ENCODE measurements around the gene ADGB. TPM values are rescaled to one million over a fixed set of nuclear protein-coding genes. Genes with fewer than 3 reads are reported as not detected.

ADGB gene
- polyA plus RNA-seq, 6 donors from 2014 or later, result not detected

- Mint-ChIP-seq H3K4me1 (peaks cover 0 to 4% (median 2%) of the 10 kb centered on the region in 3 donors), H3K36me3 (no peaks in the 10 kb centered on the region), H3K27ac (peak overlapping the region in 1 of 6 donors; percentile 22), H3K27me3 (peaks cover 0 to 10% (median 0%) of the 10 kb centered on the region in 3 donors), H3K9me3 (peaks cover 0 to 8% (median under 1%) of the 10 kb centered on the region in 7 donors), H3K4me3 (peak overlapping the region in 3 of 8 donors; percentile 14 to 65 (median 21))
- peak; percentile 39 for DNase-seq
- peak; percentile 73 to 82 for ATAC-seq (ENCODE audit: low read depth in 2 of 2)
Measured at GRCh38 chr6:146857180-146857979, 258.6 kb downstream of the ADGB start.

- Mint-ChIP-seq H3K27me3 (peaks cover 0 to 10% (median 0%) of the 10 kb centered on the region in 3 donors), H3K4me3 (peak overlapping the region in 4 of 8 donors; percentile 14 to 45 (median 23)), H3K36me3 (no peaks in the 10 kb centered on the region), H3K4me1 (peaks cover 0 to 4% (median 2%) of the 10 kb centered on the region in 3 donors), H3K9me3 (peaks cover 0 to 8% (median 0%) of the 10 kb centered on the region in 7 donors), H3K27ac (peak overlapping the region in 1 of 6 donors; percentile 31)
- ATAC-seq (ENCODE audit: low read depth in 2 of 2) (no peak), DNase-seq (no peak)
Measured at GRCh38 chr6:146857980-146858347, 259.2 kb downstream of the ADGB start.

GRCh38 chr6:146859206-146859605, 260.4 kb downstream of the ADGB start:
- no peak for DNase-seq
- Mint-ChIP-seq H3K27me3 (peaks cover 0 to 5% (median 0%) of the 10 kb centered on the region in 3 donors), H3K9me3 (peaks cover 0 to 8% (median 0%) of the 10 kb centered on the region in 7 donors), H3K27ac (no peak overlapping the region), H3K4me3 (no peak overlapping the region), H3K36me3 (no peaks in the 10 kb centered on the region), H3K4me1 (peaks cover 0 to 4% (median 2%) of the 10 kb centered on the region in 3 donors)
- ATAC-seq (ENCODE audit: low read depth in 2 of 2), result no peak

- ATAC-seq (ENCODE audit: low read depth in 2 of 2), result no peak
- peaks cover 0 to 4% (median 2%) of the 10 kb centered on the region in 3 donors for H3K4me1 Mint-ChIP-seq
- no peak for DNase-seq
Measured at GRCh38 chr6:146859795-146860495, 261.2 kb downstream of the ADGB start.

GRCh38 chr6:146860583-146860982, 261.8 kb downstream of the ADGB start:
- Mint-ChIP-seq H3K27me3 (peaks cover 0 to 5% (median 0%) of the 10 kb centered on the region in 3 donors), H3K9me3 (peaks cover 0 to 8% (median 0%) of the 10 kb centered on the region in 7 donors), H3K27ac (no peak overlapping the region), H3K4me3 (no peak overlapping the region), H3K4me1 (peaks cover 0 to 4% (median 2%) of the 10 kb centered on the region in 3 donors), H3K36me3 (no peaks in the 10 kb centered on the region)
- ATAC-seq (ENCODE audit: low read depth in 2 of 2) (no peak), DNase-seq (no peak)

More at GRCh38 chr6:146859795-146860495, 261.2 kb downstream of the ADGB start:
- Mint-ChIP-seq H3K27ac (no peak overlapping the region), H3K4me3 (no peak overlapping the region), H3K27me3 (peaks cover 0 to 5% (median 0%) of the 10 kb centered on the region in 3 donors), H3K9me3 (peaks cover 0 to 8% (median 0%) of the 10 kb centered on the region in 7 donors), H3K36me3 (no peaks in the 10 kb centered on the region)

- peaks cover 0 to 4% (median 2%) of the 10 kb centered on the region in 3 donors for H3K4me1 Mint-ChIP-seq
- peaks cover 0 to 5% (median 0%) of the 10 kb centered on the region in 3 donors for H3K27me3 Mint-ChIP-seq
- ATAC-seq (ENCODE audit: low read depth in 2 of 2) (no peak), DNase-seq (no peak)
- H3K4me3 Mint-ChIP-seq, result no peak overlapping the region
- no peak overlapping the region for H3K27ac Mint-ChIP-seq
- no peaks in the 10 kb centered on the region for H3K36me3 Mint-ChIP-seq
- peaks cover 0 to 8% (median 0%) of the 10 kb centered on the region in 7 donors for H3K9me3 Mint-ChIP-seq
Measured at GRCh38 chr6:146861029-146861563, 262.3 kb downstream of the ADGB start.

GRCh38 chr6:146861716-146862115, 262.9 kb downstream of the ADGB start:
- no peak overlapping the region for H3K27ac Mint-ChIP-seq
- H3K4me3 Mint-ChIP-seq, result no peak overlapping the region
- ATAC-seq (ENCODE audit: low read depth in 2 of 2) (no peak), DNase-seq (no peak)
- peaks cover 0 to 5% (median 0%) of the 10 kb centered on the region in 3 donors for H3K27me3 Mint-ChIP-seq
- no peaks in the 10 kb centered on the region for H3K36me3 Mint-ChIP-seq
- H3K9me3 Mint-ChIP-seq, result peaks cover 0 to 8% (median 0%) of the 10 kb centered on the region in 7 donors
- peaks cover 0 to 4% (median 2%) of the 10 kb centered on the region in 3 donors for H3K4me1 Mint-ChIP-seq

- Mint-ChIP-seq H3K27ac (no peak overlapping the region), H3K4me3 (no peak overlapping the region), H3K4me1 (peaks cover 0 to 2% (median under 1%) of the 10 kb centered on the region in 3 donors), H3K36me3 (no peaks in the 10 kb centered on the region), H3K9me3 (peaks cover 0 to 8% (median 0%) of the 10 kb centered on the region in 7 donors), H3K27me3 (peaks cover 0 to 5% (median 0%) of the 10 kb centered on the region in 3 donors)
- DNase-seq (no peak), ATAC-seq (ENCODE audit: low read depth in 2 of 2) (no peak)
Measured at GRCh38 chr6:146862508-146862919, 263.7 kb downstream of the ADGB start.

- Mint-ChIP-seq H3K9me3 (peaks cover 0 to 2% (median 0%) of the 10 kb centered on the region in 7 donors), H3K27me3 (no peaks in the 10 kb centered on the region), H3K36me3 (no peaks in the 10 kb centered on the region), H3K4me3 (no peak overlapping the region), H3K27ac (no peak overlapping the region), H3K4me1 (no peaks in the 10 kb centered on the region)
- ATAC-seq (ENCODE audit: low read depth in 2 of 2), result no peak
- no peak for DNase-seq
Measured at GRCh38 chr6:146864300-146864699, 265.5 kb downstream of the ADGB start.

GRCh38 chr6:146864885-146865284, 266.1 kb downstream of the ADGB start:
- no peaks in the 10 kb centered on the region for H3K36me3 Mint-ChIP-seq
- no peaks in the 10 kb centered on the region for H3K9me3 Mint-ChIP-seq
- no peak overlapping the region for H3K27ac Mint-ChIP-seq
- no peaks in the 10 kb centered on the region for H3K27me3 Mint-ChIP-seq
- no peak overlapping the region for H3K4me3 Mint-ChIP-seq
- no peaks in the 10 kb centered on the region for H3K4me1 Mint-ChIP-seq
- ATAC-seq (ENCODE audit: low read depth in 2 of 2) (no peak), DNase-seq (no peak)

Other genes with a start within 250 kb of the ADGB start
- 1 to 10 TPM in 5 of 6 donors, under 1 TPM in 1; 0.93 to 3.4 (median 2.5) TPM for gene RAB32, start 55.1 kb upstream of the ADGB start, polyA plus RNA-seq (ENCODE audit: low read depth in 6 of 6)